ENCODE data around the gene THSD4.

Gene THSD4

GRCh38 chr15:71779073-71779797 lies 664.0 kb downstream of the THSD4 start:
- no peak overlapping the region for H3K9ac ChIP-seq (ENCODE audit: low read length)
- no peak overlapping the region for H3K27ac ChIP-seq (ENCODE audit: low read depth, low read length)
- no peaks in the 10 kb centered on the region for H3K36me3 ChIP-seq (ENCODE audit: control insufficient read depth, insufficient read depth, low read length)
- no peaks in the 10 kb centered on the region for H3K9me3 ChIP-seq (ENCODE audit: control insufficient read depth, insufficient read depth, low read depth, low read length)
- H3K4me3 ChIP-seq (ENCODE audit: low read depth, low read length): no peak overlapping the region
- H3K27me3 ChIP-seq (ENCODE audit: control insufficient read depth, insufficient read depth, low read length): no peaks in the 10 kb centered on the region
- H3K4me1 ChIP-seq (ENCODE audit: control insufficient read depth, insufficient read depth, low read length): peaks cover 3% of the 10 kb centered on the region; the same call in 1 of the 2 replicates

- Histone ChIP-seq H3K4me1 (ENCODE audit: control insufficient read depth, insufficient read depth, low read length) (peaks cover 3% of the 10 kb centered on the region; the same call in 1 of the 2 replicates), H3K36me3 (ENCODE audit: control insufficient read depth, insufficient read depth, low read length) (no peaks in the 10 kb centered on the region), H3K9ac (ENCODE audit: low read length) (no peak overlapping the region), H3K4me3 (ENCODE audit: low read depth, low read length) (no peak overlapping the region), H3K9me3 (ENCODE audit: control insufficient read depth, insufficient read depth, low read depth, low read length) (no peaks in the 10 kb centered on the region), H3K27me3 (ENCODE audit: control insufficient read depth, insufficient read depth, low read length) (no peaks in the 10 kb centered on the region), H3K27ac (ENCODE audit: low read depth, low read length) (no peak overlapping the region)
These were observed 665.1 kb downstream of the THSD4 start for GRCh38 chr15:71780115-71780976.

- Histone ChIP-seq H3K27me3 (ENCODE audit: control insufficient read depth, insufficient read depth, low read length) (no peaks in the 10 kb centered on the region), H3K9me3 (ENCODE audit: control insufficient read depth, insufficient read depth, low read depth, low read length) (no peaks in the 10 kb centered on the region), H3K4me3 (ENCODE audit: low read depth, low read length) (no peak overlapping the region), H3K4me1 (ENCODE audit: control insufficient read depth, insufficient read depth, low read length) (peaks cover 3% of the 10 kb centered on the region; the same call in 1 of the 2 replicates), H3K9ac (ENCODE audit: low read length) (no peak overlapping the region), H3K36me3 (ENCODE audit: control insufficient read depth, insufficient read depth, low read length) (no peaks in the 10 kb centered on the region), H3K27ac (ENCODE audit: low read depth, low read length) (no peak overlapping the region)
These were observed 666.1 kb downstream of the THSD4 start for GRCh38 chr15:71781179-71781964.

GRCh38 chr15:71781965-71782265 lies 666.6 kb downstream of the THSD4 start:
- peaks cover 3% of the 10 kb centered on the region; the same call in 1 of the 2 replicates for H3K4me1 ChIP-seq (ENCODE audit: control insufficient read depth, insufficient read depth, low read length)
- no peak overlapping the region for H3K27ac ChIP-seq (ENCODE audit: low read depth, low read length)
- no peak overlapping the region for H3K4me3 ChIP-seq (ENCODE audit: low read depth, low read length)
- H3K36me3 ChIP-seq (ENCODE audit: control insufficient read depth, insufficient read depth, low read length): no peaks in the 10 kb centered on the region
- H3K9me3 ChIP-seq (ENCODE audit: control insufficient read depth, insufficient read depth, low read depth, low read length): no peaks in the 10 kb centered on the region
- H3K9ac ChIP-seq (ENCODE audit: low read length): no peak overlapping the region
- no peaks in the 10 kb centered on the region for H3K27me3 ChIP-seq (ENCODE audit: control insufficient read depth, insufficient read depth, low read length)

GRCh38 chr15:71782422-71783165 lies 667.3 kb downstream of the THSD4 start:
- no peaks in the 10 kb centered on the region for H3K27me3 ChIP-seq (ENCODE audit: control insufficient read depth, insufficient read depth, low read length)

GRCh38 chr15:71784719-71785118 lies 669.4 kb downstream of the THSD4 start:
- Histone ChIP-seq H3K4me1 (ENCODE audit: control insufficient read depth, insufficient read depth, low read length) (peaks cover 3% of the 10 kb centered on the region; the same call in 1 of the 2 replicates), H3K27ac (ENCODE audit: low read depth, low read length) (no peak overlapping the region), H3K27me3 (ENCODE audit: control insufficient read depth, insufficient read depth, low read length) (no peaks in the 10 kb centered on the region), H3K36me3 (ENCODE audit: control insufficient read depth, insufficient read depth, low read length) (no peaks in the 10 kb centered on the region), H3K9ac (ENCODE audit: low read length) (no peak overlapping the region), H3K9me3 (ENCODE audit: control insufficient read depth, insufficient read depth, low read depth, low read length) (no peaks in the 10 kb centered on the region), H3K4me3 (ENCODE audit: low read depth, low read length) (no peak overlapping the region)

More at GRCh38 chr15:71782422-71783165, 667.3 kb downstream of the THSD4 start:
- Histone ChIP-seq H3K4me3 (ENCODE audit: low read depth, low read length) (no peak overlapping the region), H3K27ac (ENCODE audit: low read depth, low read length) (no peak overlapping the region), H3K9ac (ENCODE audit: low read length) (no peak overlapping the region), H3K4me1 (ENCODE audit: control insufficient read depth, insufficient read depth, low read length) (peaks cover 3% of the 10 kb centered on the region; the same call in 1 of the 2 replicates), H3K9me3 (ENCODE audit: control insufficient read depth, insufficient read depth, low read depth, low read length) (no peaks in the 10 kb centered on the region), H3K36me3 (ENCODE audit: control insufficient read depth, insufficient read depth, low read length) (no peaks in the 10 kb centered on the region)

- no peak overlapping the region for H3K9ac ChIP-seq (ENCODE audit: low read length)
- H3K9me3 ChIP-seq (ENCODE audit: control insufficient read depth, insufficient read depth, low read depth, low read length): no peaks in the 10 kb centered on the region
- H3K36me3 ChIP-seq (ENCODE audit: control insufficient read depth, insufficient read depth, low read length): no peaks in the 10 kb centered on the region
- H3K27me3 ChIP-seq (ENCODE audit: control insufficient read depth, insufficient read depth, low read length): no peaks in the 10 kb centered on the region
- H3K4me1 ChIP-seq (ENCODE audit: control insufficient read depth, insufficient read depth, low read length): no peaks in the 10 kb centered on the region
- H3K4me3 ChIP-seq (ENCODE audit: low read depth, low read length): no peak overlapping the region
- no peak overlapping the region for H3K27ac ChIP-seq (ENCODE audit: low read depth, low read length)
These were observed 670.7 kb downstream of the THSD4 start for GRCh38 chr15:71785996-71786395.

GRCh38 chr15:71786673-71787072 lies 671.4 kb downstream of the THSD4 start:
- Histone ChIP-seq H3K27ac (ENCODE audit: low read depth, low read length) (no peak overlapping the region), H3K9me3 (ENCODE audit: control insufficient read depth, insufficient read depth, low read depth, low read length) (no peaks in the 10 kb centered on the region), H3K4me3 (ENCODE audit: low read depth, low read length) (no peak overlapping the region), H3K4me1 (ENCODE audit: control insufficient read depth, insufficient read depth, low read length) (no peaks in the 10 kb centered on the region), H3K9ac (ENCODE audit: low read length) (no peak overlapping the region), H3K27me3 (ENCODE audit: control insufficient read depth, insufficient read depth, low read length) (no peaks in the 10 kb centered on the region), H3K36me3 (ENCODE audit: control insufficient read depth, insufficient read depth, low read length) (no peaks in the 10 kb centered on the region)

GRCh38 chr15:71788646-71789579 lies 673.6 kb downstream of the THSD4 start:
- Histone ChIP-seq H3K36me3 (ENCODE audit: control insufficient read depth, insufficient read depth, low read length) (no peaks in the 10 kb centered on the region), H3K9ac (ENCODE audit: low read length) (no peak overlapping the region), H3K9me3 (ENCODE audit: control insufficient read depth, insufficient read depth, low read depth, low read length) (no peaks in the 10 kb centered on the region), H3K27me3 (ENCODE audit: control insufficient read depth, insufficient read depth, low read length) (no peaks in the 10 kb centered on the region), H3K27ac (ENCODE audit: low read depth, low read length) (no peak overlapping the region), H3K4me3 (ENCODE audit: low read depth, low read length) (no peak overlapping the region), H3K4me1 (ENCODE audit: control insufficient read depth, insufficient read depth, low read length) (no peaks in the 10 kb centered on the region)

- H3K9ac ChIP-seq (ENCODE audit: low read length): no peak overlapping the region
- no peaks in the 10 kb centered on the region for H3K9me3 ChIP-seq (ENCODE audit: control insufficient read depth, insufficient read depth, low read depth, low read length)
- no peaks in the 10 kb centered on the region for H3K4me1 ChIP-seq (ENCODE audit: control insufficient read depth, insufficient read depth, low read length)
- no peaks in the 10 kb centered on the region for H3K27me3 ChIP-seq (ENCODE audit: control insufficient read depth, insufficient read depth, low read length)
- no peak overlapping the region for H3K4me3 ChIP-seq (ENCODE audit: low read depth, low read length)
- no peaks in the 10 kb centered on the region for H3K36me3 ChIP-seq (ENCODE audit: control insufficient read depth, insufficient read depth, low read length)
- no peak overlapping the region for H3K27ac ChIP-seq (ENCODE audit: low read depth, low read length)
These were observed 674.3 kb downstream of the THSD4 start for GRCh38 chr15:71789616-71790015.

Measured in HUES6 (cell line).